Activated CD4-positive, alpha-beta T cell treated with anti-CD3 and anti-CD28 coated beads, Interleukin-2, amount 50 U/mL, for 16 hours (primary cell): ENCODE results near the gene SLC41A2.
"Not testable (repeated sequence)": the region's sequence is repeated elsewhere in the genome, so short reads cannot be mapped to it uniquely, and the experiment has no call there.

Experiments used
- DNase-seq: peaks from one replicate; pipeline ENCODE4 v3.0.0-alpha.2; 2020

SLC41A2 gene

DNA sequence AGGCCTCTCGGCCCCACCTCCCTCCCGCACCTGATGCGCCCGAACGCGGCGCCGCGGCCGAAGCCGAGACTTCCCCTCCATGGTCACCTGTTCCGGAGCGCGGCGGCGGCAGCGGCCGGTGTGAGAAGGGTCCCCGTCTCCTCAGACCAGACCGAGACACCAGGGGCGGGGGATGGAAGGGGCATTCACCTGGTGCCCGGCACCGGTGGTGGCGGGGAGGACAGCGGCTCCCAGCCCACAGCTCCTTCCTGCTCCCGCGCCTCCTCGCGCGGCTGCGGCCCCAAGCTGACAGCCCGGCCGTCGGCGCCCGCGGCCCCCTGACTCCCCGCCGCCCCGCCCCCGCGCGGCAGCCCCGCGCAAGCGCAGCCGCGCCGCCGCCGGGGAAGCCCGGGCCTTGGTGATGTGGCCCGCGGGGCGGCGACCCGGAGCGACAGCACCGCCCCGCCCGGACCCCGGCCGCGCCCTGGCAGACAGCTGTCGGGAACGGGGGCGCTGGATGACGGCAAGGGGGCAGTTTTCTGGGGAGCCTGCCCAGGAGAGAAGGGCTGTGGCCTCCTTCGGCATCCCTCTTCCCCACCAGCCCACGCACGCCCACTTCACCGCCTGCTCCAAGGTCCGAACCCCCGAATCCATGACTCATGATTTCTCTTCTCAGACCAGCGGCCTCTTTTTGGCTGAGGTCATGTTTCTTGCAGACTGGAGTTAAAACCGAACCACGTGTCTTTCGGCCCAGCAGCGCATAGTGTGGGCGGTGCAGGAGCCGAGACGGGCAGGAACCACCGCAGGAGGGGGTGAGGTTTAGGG is at the start of gene SLC41A2:
Gene SLC41A2, minus strand, starts transcription at position 290 of the 804 bp plus-strand sequence. CDS start 29,763 bp downstream, outside the sequence.
- peak; percentile 90 for DNase-seq

GRCh38 chr12:105001476-105001875 is 43.4 kb upstream of the SLC41A2 start:
- no peak for DNase-seq

- no peak for DNase-seq
These were observed 41.2 kb upstream of the SLC41A2 start for GRCh38 chr12:104999347-104999685.

DNA sequence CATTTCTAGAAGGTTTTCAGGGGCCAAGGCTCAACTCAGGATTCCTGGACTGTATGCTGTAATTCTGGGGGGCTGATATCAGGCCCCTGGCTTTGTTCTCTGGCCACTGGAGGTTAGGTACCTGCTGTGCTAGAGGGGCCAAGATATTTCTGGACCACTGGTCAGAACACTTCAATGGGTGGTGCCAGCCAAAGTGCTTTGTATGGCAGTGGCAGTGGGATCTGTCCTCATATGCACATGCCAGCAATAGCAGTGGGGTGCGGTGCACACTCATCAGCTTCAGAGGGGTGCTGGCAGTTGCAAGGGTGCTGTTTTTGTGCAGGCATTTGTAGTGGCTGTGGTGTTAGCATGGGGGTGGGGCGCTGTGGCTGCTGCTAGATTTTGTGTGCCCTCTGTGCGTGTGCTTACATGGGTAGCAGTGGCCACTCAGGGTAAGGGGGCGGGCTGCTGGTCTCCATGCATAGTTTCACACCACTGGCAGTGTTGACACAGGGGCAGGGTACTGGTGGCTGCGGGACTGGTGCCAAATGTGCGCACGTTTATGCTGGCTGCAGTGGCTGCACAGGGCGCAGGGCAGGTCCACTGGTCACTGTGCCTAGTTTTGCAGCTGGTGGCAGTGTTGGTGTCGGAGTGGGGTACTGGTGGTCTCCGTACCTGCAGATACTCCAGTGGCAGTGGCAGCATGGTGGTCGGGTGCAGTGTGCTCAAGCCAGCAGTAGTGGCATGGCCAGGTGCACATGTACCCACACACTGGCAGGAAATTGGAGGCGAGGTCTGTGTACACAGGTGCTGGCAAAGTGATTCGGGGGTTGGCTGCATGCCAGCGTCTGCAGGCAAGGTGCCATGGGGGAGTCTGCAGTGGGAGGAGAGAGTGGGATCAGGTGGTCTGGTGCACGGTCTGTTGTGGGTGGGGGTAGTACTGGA is 40.6 kb upstream of the SLC41A2 start:
- DNase-seq: no peak

GRCh38 chr12:104997541-104997940 is 39.5 kb upstream of the SLC41A2 start:
- no peak for DNase-seq

DNA sequence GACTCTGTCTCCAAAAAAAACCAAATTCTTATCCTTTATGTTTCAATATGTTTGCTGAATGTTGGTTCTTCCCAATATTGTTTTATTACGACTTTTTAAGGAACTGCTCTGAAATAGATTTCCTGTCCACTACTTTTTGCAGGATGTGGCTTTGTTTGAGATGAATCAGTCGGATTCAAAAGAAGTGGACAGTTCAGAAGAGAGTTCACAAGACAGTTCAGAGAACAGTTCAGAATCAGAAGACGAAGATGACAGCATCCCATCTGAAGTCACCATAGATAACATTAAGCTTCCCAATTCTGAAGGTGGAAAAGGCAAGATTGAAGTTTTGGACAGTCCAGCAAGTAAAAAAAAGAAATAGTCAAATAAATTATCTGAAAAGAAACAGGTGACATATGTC is 36.2 kb upstream of the SLC41A2 start:
- no peak for DNase-seq

DNA sequence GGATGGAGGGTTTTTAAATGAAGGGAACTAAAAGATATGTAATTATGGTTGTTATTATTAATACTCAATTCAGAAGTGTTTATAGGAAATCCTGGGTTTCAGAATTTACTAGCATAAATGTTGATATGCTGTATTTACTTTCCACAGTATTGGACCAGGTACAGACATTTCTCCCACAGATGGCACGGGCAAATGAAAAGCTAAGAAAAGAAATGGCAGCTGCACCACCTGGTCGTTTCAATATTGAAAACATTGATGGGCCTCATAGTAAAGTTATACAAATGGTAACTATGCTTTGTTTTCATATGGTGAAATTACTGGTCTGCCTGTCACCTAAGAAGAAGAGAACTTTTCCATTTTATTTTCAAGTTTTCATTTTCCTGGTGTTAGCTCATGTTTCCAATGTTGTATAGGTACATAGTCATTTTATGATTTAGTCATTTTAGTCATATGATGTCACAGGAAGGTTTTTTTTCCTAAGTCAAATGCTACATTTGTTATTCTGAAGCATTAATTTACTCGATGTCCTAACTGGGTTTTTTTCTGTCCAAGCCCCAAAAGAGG is 33.6 kb upstream of the SLC41A2 start:
- peak; percentile 12 for DNase-seq

DNA sequence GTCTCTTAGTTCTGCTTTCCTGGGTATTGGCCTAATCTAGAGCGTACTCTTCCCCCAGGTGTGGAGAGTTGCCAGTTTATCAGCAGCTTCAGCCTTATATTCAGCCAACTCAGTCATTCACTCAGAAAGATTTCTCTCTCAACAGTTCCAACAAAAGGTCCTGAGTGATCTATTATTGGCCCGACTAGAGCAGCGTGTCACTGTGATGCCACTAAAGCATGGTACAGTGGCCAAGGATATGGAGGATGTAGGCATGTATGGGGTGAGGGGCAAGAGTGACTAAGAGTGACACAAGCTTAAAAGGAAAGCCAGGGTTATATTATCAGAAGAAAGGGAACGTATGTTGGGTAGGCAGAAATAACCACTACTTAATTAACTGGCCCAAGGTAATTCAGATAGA is 32.9 kb upstream of the SLC41A2 start:
- DNase-seq: no peak

DNA sequence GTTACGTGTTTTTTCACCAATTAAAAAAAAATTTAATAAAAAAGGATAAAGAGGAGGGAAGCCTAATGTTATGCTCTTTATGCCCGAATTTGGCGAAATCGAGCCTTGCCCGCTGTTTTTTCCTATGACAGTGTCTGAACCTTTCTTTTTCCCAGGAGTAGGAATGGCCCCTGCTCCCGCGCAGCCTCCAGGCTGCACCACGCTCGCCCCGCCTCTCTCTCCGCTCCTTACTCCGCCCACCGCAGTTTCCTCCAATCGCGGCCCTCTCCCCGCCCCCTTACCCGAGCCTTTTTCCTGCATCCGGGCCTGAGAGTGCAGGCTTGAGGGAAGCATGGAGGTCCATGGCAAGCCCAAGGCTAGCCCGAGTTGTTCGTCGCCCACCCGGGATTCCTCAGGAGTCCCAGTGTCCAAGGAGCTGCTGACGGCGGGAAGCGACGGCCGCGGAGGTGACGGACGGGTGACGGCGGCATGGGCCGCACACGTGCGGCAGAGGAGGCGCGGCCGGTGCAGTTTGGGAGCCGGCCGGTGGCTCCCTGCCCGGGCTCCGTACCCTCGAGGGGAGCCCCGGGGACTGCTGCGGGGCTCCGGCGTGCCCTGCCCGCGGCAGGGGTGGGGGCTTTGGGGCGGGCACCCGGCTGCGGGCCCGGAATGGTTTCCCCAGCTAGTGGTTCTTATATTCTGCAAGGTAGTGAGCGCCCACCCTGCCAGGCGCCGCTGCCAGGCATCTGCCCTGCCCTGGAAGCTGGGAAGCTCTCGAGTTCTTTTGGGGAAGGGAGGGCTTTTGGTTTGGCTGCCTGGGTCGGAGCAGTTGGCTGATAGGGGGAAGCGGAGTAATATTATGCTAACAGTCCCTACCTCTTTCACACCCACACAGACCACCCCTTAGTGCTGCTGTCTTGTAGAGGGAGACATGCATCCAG is 28.2 kb upstream of the SLC41A2 start, which contains the start of gene NOPCHAP1:
Gene NOPCHAP1, plus strand, starts transcription at position 295 of the 920 bp plus-strand sequence. Its CDS starts 37 bp downstream, at position 332.
- DNase-seq: peak; percentile 87

- no peak for DNase-seq
These were observed 27.1 kb upstream of the SLC41A2 start for GRCh38 chr12:104985206-104985605.

DNA sequence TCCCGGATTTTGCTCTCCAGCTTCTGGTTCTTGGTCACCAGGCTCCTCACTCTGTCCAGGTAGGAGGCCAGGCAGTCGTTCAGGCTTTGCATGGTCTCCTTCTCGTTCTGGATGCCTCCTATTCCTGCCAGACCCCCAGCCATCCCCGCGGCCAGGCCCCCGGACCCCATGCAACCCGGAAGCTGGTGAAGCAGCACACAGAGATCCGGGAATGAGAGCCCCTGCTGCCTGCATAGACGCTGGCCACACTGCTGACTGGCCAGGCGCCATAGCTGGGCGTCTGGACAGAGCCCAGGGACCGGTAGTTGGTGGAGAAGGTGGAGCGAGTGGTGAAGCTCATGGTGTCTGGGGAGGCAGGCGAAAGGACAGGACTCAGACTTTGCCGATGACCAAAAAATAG is 19.6 kb upstream of the SLC41A2 start:
- not testable (repeated sequence) for DNase-seq

- DNase-seq: no peak
These were observed 18.6 kb upstream of the SLC41A2 start for GRCh38 chr12:104976703-104977102.

GRCh38 chr12:104975587-104976343 is 17.7 kb upstream of the SLC41A2 start:
- no peak for DNase-seq

DNA sequence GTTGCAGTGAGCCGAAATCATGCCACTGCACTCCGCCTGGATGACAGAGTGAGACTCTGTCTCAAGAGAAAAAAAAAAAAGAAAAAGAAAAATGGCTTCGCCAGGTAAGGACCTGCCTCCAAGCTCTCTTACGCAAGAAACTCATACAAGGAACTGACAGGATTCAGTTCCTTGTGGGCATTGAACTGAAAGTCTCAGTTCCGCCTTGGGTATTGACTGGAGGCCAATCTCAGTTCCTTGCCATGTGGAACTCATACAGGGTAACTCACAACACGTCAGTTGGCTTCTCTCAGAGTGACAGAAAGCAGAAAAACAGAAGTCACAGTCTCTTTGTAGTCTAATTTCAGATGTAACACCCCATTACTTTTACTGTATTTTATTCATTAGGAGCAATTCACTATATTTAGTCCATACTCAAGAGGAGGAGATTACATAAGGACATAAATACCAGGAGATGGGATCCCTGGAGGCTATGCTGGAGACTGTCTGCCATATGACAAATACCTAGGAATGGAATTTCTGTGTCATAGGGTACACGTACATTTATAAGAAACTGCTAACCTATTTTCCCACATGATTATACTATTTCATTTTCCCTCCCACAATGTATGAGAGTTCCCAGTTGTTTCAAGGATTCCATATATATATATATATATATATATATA is 16.7 kb upstream of the SLC41A2 start:
- no peak for DNase-seq

- no peak for DNase-seq
These were observed 15.2 kb upstream of the SLC41A2 start for GRCh38 chr12:104973250-104973649.

DNA sequence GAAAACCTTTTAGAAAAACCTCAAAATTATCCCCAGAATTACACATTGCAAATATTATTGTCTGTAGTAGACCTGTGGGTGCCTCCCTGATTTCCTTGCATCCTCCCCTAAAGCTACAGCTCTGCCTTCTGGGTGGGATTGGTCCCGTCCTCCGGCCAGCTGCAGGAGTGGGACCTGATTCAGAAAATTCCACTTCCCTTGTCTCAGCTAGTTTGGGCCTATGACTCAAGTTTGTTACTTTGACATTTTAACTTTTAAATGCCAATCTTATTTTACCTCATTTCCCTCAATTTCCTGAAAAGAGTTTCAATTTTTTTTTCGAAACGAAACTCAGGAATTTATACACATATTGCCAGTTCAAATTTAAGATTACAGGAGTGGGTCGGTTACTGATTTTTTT is 13.2 kb upstream of the SLC41A2 start:
- no peak for DNase-seq

DNA sequence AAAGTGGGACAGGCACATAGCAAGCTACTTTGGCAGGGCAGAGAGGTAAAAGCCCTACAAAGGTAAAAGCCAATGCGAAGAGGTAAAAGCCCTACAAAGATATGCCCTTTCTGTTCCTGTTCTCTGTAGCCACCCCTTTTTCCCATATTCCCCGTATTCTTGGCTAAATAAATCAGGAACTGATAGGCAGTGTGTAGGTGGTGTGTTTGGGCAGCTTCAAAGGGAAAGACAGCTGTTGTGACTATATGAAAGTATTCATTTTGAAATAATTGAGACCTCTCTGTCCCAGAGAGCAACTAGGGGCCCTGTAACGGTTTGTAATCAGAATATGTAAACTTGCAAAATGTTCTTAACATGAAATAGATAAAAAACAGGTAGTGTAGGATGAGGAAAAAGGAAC is 11.3 kb upstream of the SLC41A2 start:
- DNase-seq: no peak

GRCh38 chr12:104966677-104967076 is 8.6 kb upstream of the SLC41A2 start:
- DNase-seq: no peak

GRCh38 chr12:104964856-104965205 is 6.7 kb upstream of the SLC41A2 start:
- DNase-seq: no peak

- DNase-seq: no peak
These were observed 6.2 kb upstream of the SLC41A2 start for GRCh38 chr12:104964167-104964855.
